ENCODE results near the gene ZFP36L2. TPM values are rescaled to one million over a fixed set of nuclear protein-coding genes. Genes with fewer than 3 reads are reported as not detected.

ZFP36L2 gene
- total and polyA plus RNA-seq, 9 of the 15 experiments (the other 6 are each of a cell fraction or from before 2014, with no cell fraction given) = 4.1 to 60.6 (median 20.3) TPM

DNA sequence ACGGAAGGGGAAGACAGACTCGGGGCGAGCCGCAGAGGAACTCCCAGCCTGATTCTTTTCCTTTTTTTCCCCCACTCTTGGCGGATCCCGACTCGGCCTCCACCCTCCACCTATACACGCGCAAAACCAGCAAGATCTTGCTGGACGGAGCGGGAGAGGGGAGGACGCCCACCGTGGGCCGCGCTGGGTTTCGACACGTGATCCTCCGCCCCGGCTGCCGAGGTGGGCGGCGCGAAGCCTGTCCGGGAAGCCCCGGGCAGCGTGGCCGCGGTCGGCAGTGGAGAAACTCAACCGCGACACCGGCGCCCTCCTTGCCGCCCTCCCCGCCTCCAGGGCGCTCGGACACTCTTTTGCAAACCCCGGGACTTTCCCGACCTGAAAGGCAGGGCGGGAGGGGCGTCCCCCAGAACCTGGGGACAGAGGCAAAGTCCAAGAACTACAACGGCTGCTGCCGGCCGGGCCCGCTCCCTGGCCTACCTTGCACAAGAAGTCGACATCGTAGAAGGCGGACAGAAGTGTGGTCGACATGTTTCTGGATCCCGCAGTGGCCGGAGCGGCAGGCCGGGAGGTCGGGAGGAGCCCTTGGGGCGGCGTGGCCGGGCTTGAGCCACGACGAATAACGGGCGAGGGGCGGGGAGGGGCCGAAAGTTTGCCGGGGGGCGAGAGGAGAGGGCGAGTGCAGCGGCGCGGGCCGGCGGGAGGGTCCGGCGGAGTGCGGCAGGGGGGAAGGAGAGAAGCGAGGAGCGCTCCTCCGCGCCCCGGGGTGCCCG, 433 bp downstream of the ZFP36L2 start (continued):
- TF ChIP-seq ZFP91 (CRISPR knock-in tag; IDR thresholded peaks at IDR 0.05) = no peak
- no peak for TF ChIP-seq KLF1 (tag; IDR thresholded peaks at IDR 0.05)
- no peak for TF ChIP-seq ZNF79 (CRISPR knock-in tag; IDR thresholded peaks at IDR 0.05; ENCODE audit: low read depth)
- no peak for TF ChIP-seq ZNF143 (CRISPR knock-in tag; IDR thresholded peaks at IDR 0.05)
- TF ChIP-seq, protein P1, sequence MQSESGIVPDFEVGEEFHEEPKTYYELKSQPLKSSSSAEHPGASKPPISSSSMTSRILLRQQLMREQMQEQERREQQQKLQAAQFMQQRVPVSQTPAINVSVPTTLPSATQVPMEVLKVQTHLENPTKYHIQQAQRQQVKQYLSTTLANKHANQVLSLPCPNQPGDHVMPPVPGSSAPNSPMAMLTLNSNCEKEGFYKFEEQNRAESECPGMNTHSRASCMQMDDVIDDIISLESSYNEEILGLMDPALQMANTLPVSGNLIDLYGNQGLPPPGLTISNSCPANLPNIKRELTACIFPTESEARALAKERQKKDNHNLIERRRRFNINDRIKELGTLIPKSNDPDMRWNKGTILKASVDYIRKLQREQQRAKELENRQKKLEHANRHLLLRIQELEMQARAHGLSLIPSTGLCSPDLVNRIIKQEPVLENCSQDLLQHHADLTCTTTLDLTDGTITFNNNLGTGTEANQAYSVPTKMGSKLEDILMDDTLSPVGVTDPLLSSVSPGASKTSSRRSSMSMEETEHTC (IDR thresholded peaks at IDR 0.05) = 0 out of 2 replicates have a peak, but pooled peaks have one; percentile 12
- TF ChIP-seq ZNF12 (CRISPR knock-in tag; IDR thresholded peaks at IDR 0.05) = peak; percentile 41; the same call in 1 of the 2 replicates
- TF ChIP-seq L3MBTL2 (IDR thresholded peaks at IDR 0.05) = peak; percentile 8; the same call in 1 of the 2 replicates
- TF ChIP-seq, protein P2, sequence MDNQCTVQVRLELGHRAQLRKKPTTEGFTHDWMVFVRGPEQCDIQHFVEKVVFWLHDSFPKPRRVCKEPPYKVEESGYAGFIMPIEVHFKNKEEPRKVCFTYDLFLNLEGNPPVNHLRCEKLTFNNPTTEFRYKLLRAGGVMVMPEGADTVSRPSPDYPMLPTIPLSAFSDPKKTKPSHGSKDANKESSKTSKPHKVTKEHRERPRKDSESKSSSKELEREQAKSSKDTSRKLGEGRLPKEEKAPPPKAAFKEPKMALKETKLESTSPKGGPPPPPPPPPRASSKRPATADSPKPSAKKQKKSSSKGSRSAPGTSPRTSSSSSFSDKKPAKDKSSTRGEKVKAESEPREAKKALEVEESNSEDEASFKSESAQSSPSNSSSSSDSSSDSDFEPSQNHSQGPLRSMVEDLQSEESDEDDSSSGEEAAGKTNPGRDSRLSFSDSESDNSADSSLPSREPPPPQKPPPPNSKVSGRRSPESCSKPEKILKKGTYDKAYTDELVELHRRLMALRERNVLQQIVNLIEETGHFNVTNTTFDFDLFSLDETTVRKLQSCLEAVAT (IDR thresholded peaks at IDR 0.05) = peak; percentile 82 to 90
- peak; percentile 77; the same call in 1 of the 2 replicates for TF ChIP-seq SPI1 (IDR thresholded peaks at IDR 0.05; ENCODE audit: borderline replicate concordance, low read depth, low read length)
- TF ChIP-seq HCFC1 (IDR thresholded peaks at IDR 0.05; ENCODE audit: low read depth, low read length) = no peak
- TF ChIP-seq GABPA (tag; conservative IDR thresholded peaks at IDR 0.05; ENCODE audit: low read depth) = no peak
- no peak for TF ChIP-seq PKNOX1 (IDR thresholded peaks at IDR 0.05)
- TF ChIP-seq, protein P3, sequence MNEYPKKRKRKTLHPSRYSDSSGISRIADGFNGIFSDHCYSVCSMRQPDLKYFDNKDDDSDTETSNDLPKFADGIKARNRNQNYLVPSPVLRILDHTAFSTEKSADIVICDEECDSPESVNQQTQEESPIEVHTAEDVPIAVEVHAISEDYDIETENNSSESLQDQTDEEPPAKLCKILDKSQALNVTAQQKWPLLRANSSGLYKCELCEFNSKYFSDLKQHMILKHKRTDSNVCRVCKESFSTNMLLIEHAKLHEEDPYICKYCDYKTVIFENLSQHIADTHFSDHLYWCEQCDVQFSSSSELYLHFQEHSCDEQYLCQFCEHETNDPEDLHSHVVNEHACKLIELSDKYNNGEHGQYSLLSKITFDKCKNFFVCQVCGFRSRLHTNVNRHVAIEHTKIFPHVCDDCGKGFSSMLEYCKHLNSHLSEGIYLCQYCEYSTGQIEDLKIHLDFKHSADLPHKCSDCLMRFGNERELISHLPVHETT (CRISPR knock-in tag; conservative IDR thresholded peaks at IDR 0.05 in 1 of 2, IDR thresholded peaks at IDR 0.05 in 1 of 2) = 0 out of 4 replicates have a peak, but pooled peaks of 1 of the 2 experiments have one; percentile 96
- TF ChIP-seq PHB (CRISPR knock-in tag; IDR thresholded peaks at IDR 0.05) = 0 out of 2 replicates have a peak, but pooled peaks have one; percentile 58
- TF ChIP-seq, protein P4, sequence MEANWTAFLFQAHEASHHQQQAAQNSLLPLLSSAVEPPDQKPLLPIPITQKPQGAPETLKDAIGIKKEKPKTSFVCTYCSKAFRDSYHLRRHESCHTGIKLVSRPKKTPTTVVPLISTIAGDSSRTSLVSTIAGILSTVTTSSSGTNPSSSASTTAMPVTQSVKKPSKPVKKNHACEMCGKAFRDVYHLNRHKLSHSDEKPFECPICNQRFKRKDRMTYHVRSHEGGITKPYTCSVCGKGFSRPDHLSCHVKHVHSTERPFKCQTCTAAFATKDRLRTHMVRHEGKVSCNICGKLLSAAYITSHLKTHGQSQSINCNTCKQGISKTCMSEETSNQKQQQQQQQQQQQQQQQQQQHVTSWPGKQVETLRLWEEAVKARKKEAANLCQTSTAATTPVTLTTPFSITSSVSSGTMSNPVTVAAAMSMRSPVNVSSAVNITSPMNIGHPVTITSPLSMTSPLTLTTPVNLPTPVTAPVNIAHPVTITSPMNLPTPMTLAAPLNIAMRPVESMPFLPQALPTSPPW (CRISPR knock-in tag; IDR thresholded peaks at IDR 0.05) = no peak
- TF ChIP-seq SAP30 (IDR thresholded peaks at IDR 0.05; ENCODE audit: borderline replicate concordance, insufficient read depth, low read depth, low read length, poor library complexity, severe bottlenecking) = peak; percentile 75
- peak; percentile 80 for TF ChIP-seq RAD51 (IDR thresholded peaks at IDR 0.05; ENCODE audit: borderline replicate concordance, low read depth)
- peak; percentile 67 for TF ChIP-seq RBFOX2 (IDR thresholded peaks at IDR 0.05; ENCODE audit: low read depth, low read length)

All from K562 (cell line).